ENCODE measurements around the gene SLC25A23. TPM values are rescaled to one million over a fixed set of nuclear protein-coding genes. Genes with fewer than 3 reads are reported as not detected.

SLC25A23 gene
- total and polyA plus RNA-seq, 5 experiments from 2014 or later, result 14.6 to 29.6 (median 19.0) TPM

GRCh38 chr19:6451583-6452222, 7.9 kb downstream of the SLC25A23 start:
- no peak for DNase-seq
- POLR2A ChIA-PET, result no interaction called here
- H3K36me3 Mint-ChIP-seq, result peaks cover 16 to 43% (median 38%) of the 10 kb centered on the region in 3 donors
- no peak for ATAC-seq
- peak overlapping the region in 1 of 10 donors; percentile 41 for H3K27ac Mint-ChIP-seq
- no peak overlapping the region for H3K4me3 Mint-ChIP-seq
- H3K9me3 Mint-ChIP-seq, result peaks cover 0 to 23% (median 5%) of the 10 kb centered on the region in 9 donors
- no peaks in the 10 kb centered on the region for H3K27me3 Mint-ChIP-seq
- H3K4me1 Mint-ChIP-seq, result peaks cover 0 to 4% (median 0%) of the 10 kb centered on the region in 4 donors

GRCh38 chr19:6450166-6450565, 9.4 kb downstream of the SLC25A23 start:
- DNase-seq (no peak), ATAC-seq (no peak)
- Mint-ChIP-seq H3K36me3 (peaks cover 15 to 41% (median 32%) of the 10 kb centered on the region in 3 donors), H3K4me3 (no peak overlapping the region), H3K9me3 (peaks cover 0 to 17% (median 2%) of the 10 kb centered on the region in 9 donors), H3K27me3 (no peaks in the 10 kb centered on the region), H3K4me1 (peaks cover 0 to 4% (median 0%) of the 10 kb centered on the region in 4 donors), H3K27ac (peak overlapping the region in 1 of 10 donors; percentile 52)
- POLR2A ChIA-PET, result no interaction called here

- H3K9me3 Mint-ChIP-seq, result peaks cover 0 to 2% (median 0%) of the 10 kb centered on the region in 9 donors
- DNase-seq (no peak), ATAC-seq (no peak)
- H3K27ac Mint-ChIP-seq, result no peak overlapping the region
- no peak overlapping the region for H3K4me3 Mint-ChIP-seq
- POLR2A ChIA-PET, result no interaction called here
- H3K4me1 Mint-ChIP-seq, result peaks cover 0 to 4% (median 0%) of the 10 kb centered on the region in 4 donors
- H3K27me3 Mint-ChIP-seq, result no peaks in the 10 kb centered on the region
- H3K36me3 Mint-ChIP-seq, result peaks cover 8 to 21% (median 16%) of the 10 kb centered on the region in 3 donors
Measured at GRCh38 chr19:6448045-6448444, 11.5 kb downstream of the SLC25A23 start.

- no peak overlapping the region for H3K4me3 Mint-ChIP-seq
- POLR2A ChIA-PET, result no interaction called here
Measured at GRCh38 chr19:6446452-6446851, 13.1 kb downstream of the SLC25A23 start.

GRCh38 chr19:6443986-6444385, 15.6 kb downstream of the SLC25A23 start:
- Mint-ChIP-seq H3K4me3 (no peak overlapping the region), H3K9me3 (no peaks in the 10 kb centered on the region), H3K4me1 (peaks cover 0 to 2% (median 0%) of the 10 kb centered on the region in 4 donors), H3K36me3 (peaks cover 6 to 14% (median 8%) of the 10 kb centered on the region in 3 donors), H3K27ac (peak overlapping the region in 2 of 10 donors; percentile 70 to 83), H3K27me3 (no peaks in the 10 kb centered on the region)
- POLR2A ChIA-PET, result no interaction called here
- no peak for DNase-seq
- ATAC-seq, result no peak

More at GRCh38 chr19:6446452-6446851, 13.1 kb downstream of the SLC25A23 start:
- DNase-seq, result no peak
- Mint-ChIP-seq H3K4me1 (peaks cover 0 to 4% (median 0%) of the 10 kb centered on the region in 4 donors), H3K36me3 (peaks cover 8 to 17% (median 11%) of the 10 kb centered on the region in 3 donors), H3K9me3 (no peaks in the 10 kb centered on the region), H3K27me3 (no peaks in the 10 kb centered on the region), H3K27ac (peak overlapping the region in 1 of 10 donors; percentile 14)
- no peak for ATAC-seq

GRCh38 chr19:6442087-6442688, 17.4 kb downstream of the SLC25A23 start:
- peaks cover 6 to 14% (median 8%) of the 10 kb centered on the region in 3 donors for H3K36me3 Mint-ChIP-seq
- no peak for DNase-seq

GRCh38 chr19:6440905-6441304, 18.7 kb downstream of the SLC25A23 start:
- H3K9me3 Mint-ChIP-seq, result no peaks in the 10 kb centered on the region
- no peaks in the 10 kb centered on the region for H3K27me3 Mint-ChIP-seq
- ATAC-seq (no peak), DNase-seq (no peak)
- H3K4me3 Mint-ChIP-seq, result no peak overlapping the region
- POLR2A ChIA-PET, result no interaction called here
- H3K4me1 Mint-ChIP-seq, result peaks cover 0 to 2% (median 0%) of the 10 kb centered on the region in 4 donors
- H3K36me3 Mint-ChIP-seq, result peaks cover 0 to 7% (median 0%) of the 10 kb centered on the region in 3 donors
- peak overlapping the region in 4 of 10 donors; percentile 10 to 85 (median 66) for H3K27ac Mint-ChIP-seq

More at GRCh38 chr19:6442087-6442688, 17.4 kb downstream of the SLC25A23 start:
- H3K9me3 Mint-ChIP-seq, result no peaks in the 10 kb centered on the region
- H3K27me3 Mint-ChIP-seq, result no peaks in the 10 kb centered on the region
- no peak for ATAC-seq
- no peak overlapping the region for H3K27ac Mint-ChIP-seq
- H3K4me3 Mint-ChIP-seq, result no peak overlapping the region
- POLR2A ChIA-PET, result no interaction called here
- H3K4me1 Mint-ChIP-seq, result peaks cover 0 to 2% (median 0%) of the 10 kb centered on the region in 4 donors

- no peak for ATAC-seq
- Mint-ChIP-seq H3K27ac (peak overlapping the region in 1 of 10 donors; percentile 9), H3K4me1 (peaks cover 0 to 2% (median 0%) of the 10 kb centered on the region in 4 donors), H3K4me3 (no peak overlapping the region), H3K27me3 (no peaks in the 10 kb centered on the region), H3K36me3 (no peaks in the 10 kb centered on the region), H3K9me3 (no peaks in the 10 kb centered on the region)
- no peak for DNase-seq
- POLR2A ChIA-PET, result no interaction called here
Measured at GRCh38 chr19:6439743-6440142, 19.8 kb downstream of the SLC25A23 start.

GRCh38 chr19:6433663-6434062, 25.9 kb downstream of the SLC25A23 start, which contains the start of gene SLC25A41:
Gene SLC25A41, minus strand, starts transcription at chr19:6433763. Its CDS starts 70 bp downstream, at chr19:6433693.
- Mint-ChIP-seq H3K36me3 (no peaks in the 10 kb centered on the region), H3K4me1 (peaks cover 2 to 14% (median 8%) of the 10 kb centered on the region in 4 donors), H3K4me3 (no peak within 1 kb of the TSS), H3K27ac (no peak within 1 kb of the TSS), H3K9me3 (no peaks in the 10 kb centered on the region), H3K27me3 (no peaks in the 10 kb centered on the region)
- DNase-seq (no peak), ATAC-seq (no peak)
- POLR2A ChIA-PET, result no interaction called here

GRCh38 chr19:6433165-6433564, 26.4 kb downstream of the SLC25A23 start:
- no peak overlapping the region for H3K4me3 Mint-ChIP-seq
- H3K36me3 Mint-ChIP-seq, result no peaks in the 10 kb centered on the region
- H3K9me3 Mint-ChIP-seq, result no peaks in the 10 kb centered on the region
- H3K27me3 Mint-ChIP-seq, result no peaks in the 10 kb centered on the region
- POLR2A ChIA-PET, result no interaction called here
- no peak for ATAC-seq
- DNase-seq, result no peak
- peaks cover 2 to 14% (median 8%) of the 10 kb centered on the region in 4 donors for H3K4me1 Mint-ChIP-seq
- no peak overlapping the region for H3K27ac Mint-ChIP-seq

GRCh38 chr19:6431891-6432290, 27.7 kb downstream of the SLC25A23 start:
- H3K27me3 Mint-ChIP-seq, result no peaks in the 10 kb centered on the region
- H3K36me3 Mint-ChIP-seq, result no peaks in the 10 kb centered on the region
- peak overlapping the region in 2 of 10 donors; percentile 47 to 87 for H3K27ac Mint-ChIP-seq
- DNase-seq (no peak), ATAC-seq (no peak)
- peaks cover 2 to 14% (median 8%) of the 10 kb centered on the region in 4 donors for H3K4me1 Mint-ChIP-seq
- no peaks in the 10 kb centered on the region for H3K9me3 Mint-ChIP-seq
- peak overlapping the region in 2 of 10 donors; percentile 7 to 26 for H3K4me3 Mint-ChIP-seq
- POLR2A ChIA-PET, result no interaction called here

- H3K9me3 Mint-ChIP-seq, result peaks cover 0 to 2% (median 0%) of the 10 kb centered on the region in 9 donors
- H3K4me1 Mint-ChIP-seq, result peaks cover 12 to 25% (median 17%) of the 10 kb centered on the region in 4 donors
- POLR2A ChIA-PET, result no interaction called here
- ATAC-seq (no peak), DNase-seq (no peak)
- no peak overlapping the region for H3K27ac Mint-ChIP-seq
- H3K4me3 Mint-ChIP-seq, result peak overlapping the region in 8 of 10 donors; percentile 19 to 76 (median 56)
- H3K27me3 Mint-ChIP-seq, result no peaks in the 10 kb centered on the region
- H3K36me3 Mint-ChIP-seq, result no peaks in the 10 kb centered on the region
Measured at GRCh38 chr19:6429419-6430221, 30.0 kb downstream of the SLC25A23 start.

Data from naive thymus-derived CD8-positive, alpha-beta T cell (primary cell).